ENCODE results near the gene GGNBP2. TPM values are rescaled to one million over a fixed set of nuclear protein-coding genes. Genes with fewer than 3 reads are reported as not detected.

GGNBP2 gene
- total RNA-seq, 1 experiment from 2014 or later: 57.2 TPM

DNA sequence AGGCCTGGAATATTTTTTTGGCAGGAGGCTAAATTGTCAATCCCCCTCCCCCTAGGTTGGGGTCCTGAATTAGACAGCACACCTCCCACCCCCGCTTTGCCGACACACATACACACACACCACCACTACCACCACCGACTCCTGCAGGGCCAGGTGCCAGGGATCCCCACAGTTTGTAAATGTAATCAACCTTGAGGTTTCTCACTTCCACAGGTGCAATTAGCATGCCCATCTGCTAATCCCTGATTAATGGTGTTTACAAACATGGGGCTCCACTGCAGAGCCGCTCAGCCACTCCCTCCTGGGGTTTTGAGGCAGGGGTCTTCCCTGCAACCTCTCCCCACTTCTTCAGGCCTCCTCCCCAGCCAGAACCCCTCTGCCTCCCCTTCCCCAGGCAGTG, 68.4 kb downstream of the GGNBP2 start:
- in situ Hi-C loops (cut with HindIII; ENCODE audit: low pct_unique_long_range_greater_than_20kb, low sequenced_read_pairs): no loop called here
- ATAC-seq: no peak
- DNase-seq (ENCODE audit: low read depth, low spot score): no peak
- POLR2A ChIA-PET: no interaction called here
- H3K36me3 ChIP-seq (ENCODE audit: control insufficient read depth, insufficient read depth, low read length): no peaks in the 10 kb centered on the region
- no TSS peak for BruUV-seq (replicated peaks)
- H3K27ac ChIP-seq (ENCODE audit: low read length): no peak overlapping the region
- H3K4me1 ChIP-seq (ENCODE audit: control insufficient read depth, insufficient read depth, low read length): no peaks in the 10 kb centered on the region
- H3K4me3 ChIP-seq (ENCODE audit: low read depth in 2 of 2, low read length in 2 of 2): no peak overlapping the region
- CTCF ChIA-PET: no interaction called here
- TF ChIP-seq TCF7L2 (IDR thresholded peaks at IDR 0.05; ENCODE audit: low read depth, low read length): no peak
- no peak for TF ChIP-seq POLR2AphosphoS5 (IDR thresholded peaks at IDR 0.05; ENCODE audit: low read depth, low read length)
- no peaks in the 10 kb centered on the region for H3K9me3 ChIP-seq (ENCODE audit: control insufficient read depth, insufficient read depth, low read depth, low read length)
- H3K27me3 ChIP-seq (ENCODE audit: control insufficient read depth, insufficient read depth, low read length): no peaks in the 10 kb centered on the region
- intact Hi-C loops (cut with micrococcal nuclease; ENCODE audit: unreplicated experiment): no loop called here

DNA sequence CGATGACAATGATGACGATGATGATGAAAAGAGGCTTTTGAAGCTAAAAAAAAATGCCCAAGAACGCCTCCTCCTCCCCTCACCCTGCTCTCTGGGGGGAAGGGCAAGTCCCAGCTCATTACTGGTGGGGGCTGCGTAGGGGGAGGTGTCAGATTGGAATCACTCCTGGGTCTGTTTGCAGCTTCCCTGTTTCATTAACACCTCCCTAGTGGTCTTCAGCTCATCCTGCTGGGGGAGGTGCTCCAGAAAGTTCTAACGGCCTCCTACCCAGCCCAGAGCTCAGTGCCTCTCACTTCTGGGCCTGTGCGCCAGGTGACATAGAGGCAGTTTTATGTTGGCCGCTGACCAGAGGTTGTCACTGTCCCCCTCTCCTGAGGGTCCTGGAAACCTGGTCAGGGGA, 69.4 kb downstream of the GGNBP2 start:
- in situ Hi-C loops (cut with HindIII; ENCODE audit: low pct_unique_long_range_greater_than_20kb, low sequenced_read_pairs) (no loop called here), intact Hi-C loops (cut with micrococcal nuclease; ENCODE audit: unreplicated experiment) (no loop called here)
- POLR2A ChIA-PET: no interaction called here

DNA sequence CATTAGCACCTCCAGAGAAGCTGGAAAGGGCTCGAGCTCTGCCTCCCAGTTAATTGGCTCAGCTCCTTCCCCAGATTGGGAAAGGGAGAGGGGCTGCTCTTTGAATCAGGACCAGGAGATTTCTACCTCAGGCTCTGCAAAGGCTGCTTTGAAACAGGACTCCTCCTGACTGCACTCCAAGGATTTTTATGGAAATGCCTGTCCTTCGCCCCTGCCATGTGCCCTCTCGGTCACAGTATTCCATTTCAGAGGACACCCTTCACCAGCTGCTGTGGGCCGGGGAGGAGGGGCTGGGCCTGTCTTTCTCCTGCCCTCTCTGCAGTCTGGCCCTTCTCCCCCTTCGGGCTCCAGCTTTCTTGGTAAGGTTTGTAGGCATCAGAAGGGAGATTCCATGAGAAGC, 70.2 kb downstream of the GGNBP2 start:
- Histone ChIP-seq H3K27ac (ENCODE audit: low read length) (no peak overlapping the region), H3K36me3 (ENCODE audit: control insufficient read depth, insufficient read depth, low read length) (no peaks in the 10 kb centered on the region), H3K4me3 (ENCODE audit: low read depth in 2 of 2, low read length in 2 of 2) (no peak overlapping the region), H3K4me1 (ENCODE audit: control insufficient read depth, insufficient read depth, low read length) (no peaks in the 10 kb centered on the region), H3K9me3 (ENCODE audit: control insufficient read depth, insufficient read depth, low read depth, low read length) (no peaks in the 10 kb centered on the region), H3K27me3 (ENCODE audit: control insufficient read depth, insufficient read depth, low read length) (no peaks in the 10 kb centered on the region)
- TF ChIP-seq TCF7L2 (IDR thresholded peaks at IDR 0.05; ENCODE audit: low read depth, low read length) (no peak), POLR2AphosphoS5 (IDR thresholded peaks at IDR 0.05; ENCODE audit: low read depth, low read length) (no peak), SIN3A (IDR thresholded peaks at IDR 0.05; ENCODE audit: borderline replicate concordance, insufficient read depth, low read depth, low read length) (no peak)
- TF ChIP-seq, protein P1, sequence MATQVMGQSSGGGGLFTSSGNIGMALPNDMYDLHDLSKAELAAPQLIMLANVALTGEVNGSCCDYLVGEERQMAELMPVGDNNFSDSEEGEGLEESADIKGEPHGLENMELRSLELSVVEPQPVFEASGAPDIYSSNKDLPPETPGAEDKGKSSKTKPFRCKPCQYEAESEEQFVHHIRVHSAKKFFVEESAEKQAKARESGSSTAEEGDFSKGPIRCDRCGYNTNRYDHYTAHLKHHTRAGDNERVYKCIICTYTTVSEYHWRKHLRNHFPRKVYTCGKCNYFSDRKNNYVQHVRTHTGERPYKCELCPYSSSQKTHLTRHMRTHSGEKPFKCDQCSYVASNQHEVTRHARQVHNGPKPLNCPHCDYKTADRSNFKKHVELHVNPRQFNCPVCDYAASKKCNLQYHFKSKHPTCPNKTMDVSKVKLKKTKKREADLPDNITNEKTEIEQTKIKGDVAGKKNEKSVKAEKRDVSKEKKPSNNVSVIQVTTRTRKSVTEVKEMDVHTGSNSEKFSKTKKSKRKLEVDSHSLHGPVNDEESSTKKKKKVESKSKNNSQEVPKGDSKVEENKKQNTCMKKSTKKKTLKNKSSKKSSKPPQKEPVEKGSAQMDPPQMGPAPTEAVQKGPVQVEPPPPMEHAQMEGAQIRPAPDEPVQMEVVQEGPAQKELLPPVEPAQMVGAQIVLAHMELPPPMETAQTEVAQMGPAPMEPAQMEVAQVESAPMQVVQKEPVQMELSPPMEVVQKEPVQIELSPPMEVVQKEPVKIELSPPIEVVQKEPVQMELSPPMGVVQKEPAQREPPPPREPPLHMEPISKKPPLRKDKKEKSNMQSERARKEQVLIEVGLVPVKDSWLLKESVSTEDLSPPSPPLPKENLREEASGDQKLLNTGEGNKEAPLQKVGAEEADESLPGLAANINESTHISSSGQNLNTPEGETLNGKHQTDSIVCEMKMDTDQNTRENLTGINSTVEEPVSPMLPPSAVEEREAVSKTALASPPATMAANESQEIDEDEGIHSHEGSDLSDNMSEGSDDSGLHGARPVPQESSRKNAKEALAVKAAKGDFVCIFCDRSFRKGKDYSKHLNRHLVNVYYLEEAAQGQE (IDR thresholded peaks at IDR 0.05; ENCODE audit: insufficient read depth in 1 of 2, low read depth in 2 of 2, low read length in 1 of 2): no peak
- TF ChIP-seq, protein P2, sequence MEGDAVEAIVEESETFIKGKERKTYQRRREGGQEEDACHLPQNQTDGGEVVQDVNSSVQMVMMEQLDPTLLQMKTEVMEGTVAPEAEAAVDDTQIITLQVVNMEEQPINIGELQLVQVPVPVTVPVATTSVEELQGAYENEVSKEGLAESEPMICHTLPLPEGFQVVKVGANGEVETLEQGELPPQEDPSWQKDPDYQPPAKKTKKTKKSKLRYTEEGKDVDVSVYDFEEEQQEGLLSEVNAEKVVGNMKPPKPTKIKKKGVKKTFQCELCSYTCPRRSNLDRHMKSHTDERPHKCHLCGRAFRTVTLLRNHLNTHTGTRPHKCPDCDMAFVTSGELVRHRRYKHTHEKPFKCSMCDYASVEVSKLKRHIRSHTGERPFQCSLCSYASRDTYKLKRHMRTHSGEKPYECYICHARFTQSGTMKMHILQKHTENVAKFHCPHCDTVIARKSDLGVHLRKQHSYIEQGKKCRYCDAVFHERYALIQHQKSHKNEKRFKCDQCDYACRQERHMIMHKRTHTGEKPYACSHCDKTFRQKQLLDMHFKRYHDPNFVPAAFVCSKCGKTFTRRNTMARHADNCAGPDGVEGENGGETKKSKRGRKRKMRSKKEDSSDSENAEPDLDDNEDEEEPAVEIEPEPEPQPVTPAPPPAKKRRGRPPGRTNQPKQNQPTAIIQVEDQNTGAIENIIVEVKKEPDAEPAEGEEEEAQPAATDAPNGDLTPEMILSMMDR (IDR thresholded peaks at IDR 0.05): no peak
- CTCF ChIA-PET: no interaction called here
- BruUV-seq (replicated peaks): no TSS peak
- POLR2A ChIA-PET: no interaction called here
- in situ Hi-C loops (cut with HindIII; ENCODE audit: low pct_unique_long_range_greater_than_20kb, low sequenced_read_pairs) (no loop called here), intact Hi-C loops (cut with micrococcal nuclease; ENCODE audit: unreplicated experiment) (no loop called here)
- DNase-seq (ENCODE audit: low read depth, low spot score) (no peak), ATAC-seq (no peak)

More for the DNA sequence above, 69.4 kb downstream of the GGNBP2 start:
- Histone ChIP-seq H3K4me3 (ENCODE audit: low read depth in 2 of 2, low read length in 2 of 2) (no peak overlapping the region), H3K27me3 (ENCODE audit: control insufficient read depth, insufficient read depth, low read length) (no peaks in the 10 kb centered on the region), H3K27ac (ENCODE audit: low read length) (no peak overlapping the region), H3K4me1 (ENCODE audit: control insufficient read depth, insufficient read depth, low read length) (no peaks in the 10 kb centered on the region), H3K9me3 (ENCODE audit: control insufficient read depth, insufficient read depth, low read depth, low read length) (no peaks in the 10 kb centered on the region), H3K36me3 (ENCODE audit: control insufficient read depth, insufficient read depth, low read length) (no peaks in the 10 kb centered on the region)
- DNase-seq (ENCODE audit: low read depth, low spot score) (no peak), ATAC-seq (no peak)
- TF ChIP-seq, protein P2 (IDR thresholded peaks at IDR 0.05): no peak
- TF ChIP-seq TCF7L2 (IDR thresholded peaks at IDR 0.05; ENCODE audit: low read depth, low read length): no peak
- TF ChIP-seq POLR2AphosphoS5 (IDR thresholded peaks at IDR 0.05; ENCODE audit: low read depth, low read length): no peak
- no peak for TF ChIP-seq SIN3A (IDR thresholded peaks at IDR 0.05; ENCODE audit: borderline replicate concordance, insufficient read depth, low read depth, low read length)
- TF ChIP-seq, protein P1 (IDR thresholded peaks at IDR 0.05; ENCODE audit: insufficient read depth in 1 of 2, low read depth in 2 of 2, low read length in 1 of 2): no peak
- no TSS peak for BruUV-seq (replicated peaks)
- CTCF ChIA-PET: no interaction called here

Data from Panc1 (cell line).